8988T (cell line): ENCODE results near the gene COL9A3.
A peak's percentile ranks its signal among the peaks of the same experiment; 100 is the strongest.

Experiments used
- DNase-seq: peaks from one replicate; pipeline ENCODE4 v3.0.0; 2011

COL9A3 gene

GRCh38 chr20:62797671-62798532, 18.9 kb upstream of the COL9A3 start:
- no peak for DNase-seq

GRCh38 chr20:62799036-62799435, 17.8 kb upstream of the COL9A3 start:
- no peak for DNase-seq

DNA sequence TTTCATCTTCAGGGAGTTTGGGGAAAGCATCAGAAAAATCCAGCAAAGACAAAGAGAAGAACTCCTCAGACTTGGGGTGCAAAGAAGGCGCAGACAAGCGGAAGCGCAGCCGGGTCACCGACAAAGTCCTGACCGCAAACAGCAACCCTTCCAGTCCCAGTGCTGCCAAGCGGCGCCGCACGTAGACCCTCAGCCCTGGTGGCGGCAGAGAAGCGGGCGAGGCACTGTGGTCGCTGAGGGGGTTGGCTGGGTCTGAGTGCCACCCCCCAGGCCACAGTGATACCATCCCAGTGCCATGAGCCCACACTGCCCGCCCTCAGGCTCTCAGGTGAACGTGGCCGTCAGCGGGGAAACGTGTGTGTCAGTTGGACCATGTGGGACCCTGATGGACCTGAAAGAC, 17.4 kb upstream of the COL9A3 start:
- no peak for DNase-seq

DNA sequence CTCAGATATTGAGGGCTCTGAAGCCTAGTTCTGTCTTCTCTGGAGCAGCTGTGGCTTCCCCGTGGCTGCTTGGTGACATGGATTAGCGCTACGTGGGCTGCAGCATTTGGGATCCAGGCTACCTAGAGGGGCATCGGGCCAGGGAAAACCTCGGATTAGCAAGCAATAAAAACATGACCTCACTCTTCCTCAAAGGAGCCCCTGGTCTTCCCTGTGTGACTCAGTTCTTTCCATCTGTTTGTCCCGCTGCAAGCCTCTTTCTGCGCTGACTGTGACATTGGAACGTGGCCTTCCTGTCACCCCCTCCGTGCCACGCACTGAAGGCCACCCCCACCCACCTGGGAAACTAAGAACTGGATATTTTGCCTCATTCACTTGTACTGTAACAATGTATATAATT, 17.0 kb upstream of the COL9A3 start:
- no peak for DNase-seq

- no peak for DNase-seq
Observed at GRCh38 chr20:62800314-62801259, 16.3 kb upstream of the COL9A3 start.

DNA sequence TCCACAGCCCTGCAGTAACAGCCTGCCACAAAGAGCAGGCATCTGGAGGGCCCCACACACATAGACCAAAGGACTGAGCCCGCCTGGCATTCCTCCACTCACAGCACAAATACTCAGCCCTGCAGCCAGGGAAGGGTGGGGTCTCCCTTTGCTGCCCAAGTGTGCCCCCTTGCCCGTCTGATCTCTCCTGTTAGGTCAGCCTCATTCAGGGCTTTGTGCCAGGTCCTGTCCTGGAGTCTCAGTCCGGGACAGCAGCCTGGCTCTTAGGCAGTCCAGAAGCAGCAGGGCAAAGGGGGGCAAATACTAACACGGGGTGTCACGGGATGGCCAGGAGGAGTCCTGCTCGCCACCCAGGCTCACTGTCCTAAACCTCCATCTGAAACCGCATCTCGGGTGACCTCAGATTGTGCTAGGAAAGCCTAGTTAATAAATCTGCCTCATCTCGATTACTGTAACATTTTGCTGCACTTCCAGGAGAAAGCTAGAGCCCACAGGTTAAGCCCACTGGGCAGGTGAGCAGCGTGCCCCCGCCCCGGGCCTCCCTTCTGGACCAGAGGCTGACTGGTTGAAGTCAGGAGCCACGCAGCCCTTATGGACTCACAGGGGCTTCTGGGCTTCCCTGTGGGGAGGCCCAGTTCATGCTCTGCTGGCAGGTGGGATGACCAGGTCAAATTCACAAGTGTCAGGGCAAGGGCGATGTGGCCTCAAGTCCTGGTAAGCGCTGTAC, 15.4 kb upstream of the COL9A3 start:
- DNase-seq, result no peak

DNA sequence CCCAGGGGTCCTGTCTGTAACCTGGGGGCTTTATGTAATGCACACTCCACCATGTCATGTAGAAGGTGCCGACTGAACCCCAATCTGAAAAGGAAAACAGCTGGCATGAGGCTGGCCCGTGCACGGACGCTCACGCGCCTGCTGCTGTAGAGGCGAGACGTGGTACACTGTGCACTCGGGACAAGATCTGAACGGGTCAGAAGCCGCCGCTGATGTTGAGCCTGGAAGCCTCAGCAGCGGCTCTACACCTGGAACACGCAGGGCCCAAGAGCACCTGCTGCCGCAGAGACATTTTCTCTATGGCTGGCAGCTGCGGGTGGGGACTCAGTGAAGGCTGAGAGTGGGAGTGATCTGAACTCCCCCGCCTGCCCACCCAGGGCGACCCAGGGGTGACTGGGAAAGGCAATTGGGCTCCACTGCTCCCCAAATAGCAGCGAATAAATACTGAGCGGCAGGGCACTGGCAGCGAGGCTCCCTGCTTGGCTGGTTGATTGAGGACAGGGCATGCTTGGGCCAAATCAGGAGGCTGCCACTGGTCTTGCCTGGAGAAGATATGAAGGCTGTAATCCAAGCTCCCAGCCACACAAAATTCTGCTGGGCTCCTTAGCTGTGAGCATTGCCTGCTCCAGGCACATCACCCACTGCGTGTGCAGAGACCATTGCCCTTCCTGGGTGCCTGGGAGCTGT, 14.7 kb upstream of the COL9A3 start:
- DNase-seq, result no peak

DNA sequence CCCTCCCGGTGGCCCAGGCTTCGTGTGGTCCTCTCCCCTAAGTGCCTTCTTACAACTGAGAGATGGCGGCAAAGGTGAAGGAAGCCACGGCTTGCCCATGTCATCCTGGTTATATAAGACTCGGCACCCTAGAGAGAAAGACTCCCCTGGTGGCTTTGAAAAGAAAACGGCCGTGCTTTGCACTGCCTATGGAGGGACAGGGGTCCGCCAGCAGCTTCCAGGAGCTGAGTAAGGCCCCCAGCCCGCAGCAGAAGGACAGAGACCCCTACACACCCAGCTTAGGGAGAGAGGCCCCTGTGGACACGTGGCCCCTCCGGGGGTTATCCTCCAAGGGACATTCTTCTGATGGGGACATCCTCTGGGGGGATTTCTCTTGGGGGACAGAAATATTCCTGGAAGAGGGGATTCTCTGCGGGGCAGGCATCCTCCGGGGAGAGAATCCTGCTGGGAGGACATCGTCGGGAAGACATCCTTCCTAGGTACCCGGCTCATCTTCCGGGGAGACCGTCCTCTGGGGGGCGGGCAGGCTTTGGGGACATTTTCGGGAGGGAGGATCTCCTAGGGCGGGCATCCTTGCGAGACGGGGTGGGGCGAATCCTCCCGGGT, 12.7 kb upstream of the COL9A3 start:
- peak; percentile 93 for DNase-seq

GRCh38 chr20:62804627-62805154, 12.2 kb upstream of the COL9A3 start, which contains the start of gene OGFR:
Gene OGFR, plus strand, starts transcription at chr20:62804835. Its CDS starts 25 bp downstream, at chr20:62804860.
- peak; percentile 94 for DNase-seq

DNA sequence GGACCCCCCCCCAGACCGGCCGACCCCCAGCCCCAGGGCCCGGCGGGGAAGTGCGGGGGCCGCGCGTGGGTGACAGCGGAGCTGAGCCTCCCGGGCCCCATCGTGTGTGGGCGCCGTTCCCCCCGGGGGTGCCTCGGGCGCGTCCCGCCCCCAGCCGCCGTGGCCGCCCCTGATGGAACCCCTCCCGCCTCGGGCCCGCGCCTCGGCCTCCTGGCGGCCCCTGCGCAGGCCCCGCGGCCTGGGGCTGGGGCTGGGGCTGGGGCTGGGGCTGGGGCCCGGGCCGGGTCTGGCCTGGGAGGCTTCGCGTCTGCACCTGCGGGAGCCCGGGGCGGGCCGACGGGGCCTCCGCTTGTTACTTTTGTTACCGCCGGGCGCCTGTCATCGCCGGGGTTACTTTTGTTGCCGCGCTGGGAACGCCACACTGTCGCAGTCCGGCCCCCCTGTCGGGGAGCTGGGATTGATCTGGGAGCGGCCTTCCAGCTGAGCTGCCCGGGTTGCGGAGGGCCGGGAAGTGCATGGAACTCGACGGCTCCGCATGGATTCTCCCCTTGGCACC, 11.6 kb upstream of the COL9A3 start:
- peak; percentile 82 for DNase-seq

DNA sequence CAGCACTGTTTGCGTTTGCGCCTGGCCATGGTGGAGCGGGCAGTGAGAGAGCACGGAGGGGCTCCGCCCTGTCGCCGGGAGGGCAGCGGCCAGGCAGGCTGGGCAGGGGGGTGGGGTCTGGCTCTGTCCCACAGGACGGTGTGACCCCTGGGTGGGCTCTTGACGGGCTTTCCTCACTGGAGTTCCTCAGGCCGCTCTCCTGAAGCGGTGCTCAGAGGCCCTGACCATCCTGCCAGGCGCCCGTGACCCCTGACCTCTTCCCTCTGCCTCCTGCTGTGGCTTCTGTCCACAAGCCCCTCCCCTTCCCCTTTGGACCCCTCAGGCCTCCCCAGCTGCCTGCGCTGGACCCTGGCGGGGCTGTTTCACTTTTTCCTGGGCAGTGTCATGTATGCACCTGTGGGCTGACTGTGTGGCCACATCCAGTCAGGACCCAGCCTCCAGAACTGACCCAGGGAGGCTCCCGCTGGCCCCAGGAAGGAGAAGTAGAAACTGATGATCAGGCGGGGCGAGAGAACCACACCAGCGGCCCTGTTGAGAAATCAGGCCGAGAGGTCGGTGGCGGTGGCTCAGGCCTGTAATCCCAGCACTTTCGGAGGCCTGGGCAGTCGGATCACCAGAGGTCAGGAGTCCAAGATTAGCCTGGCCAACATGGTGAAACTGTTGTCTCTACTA, 11.0 kb upstream of the COL9A3 start:
- DNase-seq, result peak; percentile 21

- DNase-seq, result peak; percentile 22
Observed at GRCh38 chr20:62806383-62807050, 10.3 kb upstream of the COL9A3 start.

GRCh38 chr20:62807444-62808210, 9.2 kb upstream of the COL9A3 start:
- no peak for DNase-seq

DNA sequence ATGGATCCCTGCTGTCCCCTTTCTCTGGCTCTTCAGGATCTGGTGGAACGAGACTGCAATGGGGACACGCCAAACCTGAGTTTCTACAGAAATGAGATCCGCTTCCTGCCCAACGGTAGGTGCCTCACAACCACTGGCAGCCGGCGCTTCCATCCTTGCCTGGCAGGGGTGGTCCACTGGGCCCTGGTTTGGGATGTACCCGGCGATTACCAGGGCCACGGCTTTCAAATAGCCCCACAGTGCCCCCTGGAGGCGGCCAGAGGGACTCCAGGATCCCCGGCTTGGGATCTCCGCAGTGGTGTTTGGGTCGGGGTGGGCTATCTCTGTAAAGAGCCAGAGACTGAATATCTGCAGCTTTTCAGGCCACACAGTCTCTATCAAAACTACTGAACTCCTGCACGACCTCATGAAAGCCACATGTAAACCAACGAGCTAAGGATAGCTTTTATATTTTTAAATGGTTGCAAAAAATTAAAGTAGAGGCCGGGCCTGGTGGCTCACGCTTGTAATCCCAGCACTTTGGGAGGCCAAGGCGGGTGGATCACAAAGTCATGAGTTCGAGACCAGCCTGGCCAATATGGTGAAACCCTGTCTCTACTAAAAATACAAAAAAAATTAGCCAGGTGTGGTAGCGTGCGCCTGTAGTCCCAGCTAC, 8.5 kb upstream of the COL9A3 start:
- peak; percentile 98 for DNase-seq

GRCh38 chr20:62809530-62810428, 7.1 kb upstream of the COL9A3 start:
- no peak for DNase-seq

DNA sequence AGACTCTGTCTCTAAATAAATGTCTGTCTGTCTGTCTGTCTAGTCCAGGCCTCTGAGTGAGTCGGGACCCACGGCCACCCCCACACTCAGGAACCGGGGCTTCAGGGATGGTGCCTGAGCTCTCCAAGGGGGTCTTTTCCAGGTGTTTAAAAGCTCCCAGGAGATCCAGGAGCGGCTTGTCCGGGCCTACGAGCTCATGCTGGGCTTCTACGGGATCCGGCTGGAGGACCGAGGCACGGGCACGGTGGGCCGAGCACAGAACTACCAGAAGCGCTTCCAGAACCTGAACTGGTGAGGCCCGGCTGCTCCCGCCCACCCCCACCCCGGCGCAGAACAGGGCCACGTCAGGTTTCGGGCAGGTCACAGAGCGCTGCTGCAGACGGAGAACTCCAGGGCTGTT, 5.5 kb upstream of the COL9A3 start:
- DNase-seq, result no peak

- DNase-seq, result no peak
Observed at GRCh38 chr20:62811720-62812119, 5.1 kb upstream of the COL9A3 start.
